HG03469 (cell line): ENCODE results near the gene VAV1.

Experiments used
- ATAC-seq: cut with Tn5 transposase; IDR thresholded peaks from one replicate; pipeline ENCODE4 v1.9.1; 2021; ENCODE audit warnings: mild to moderate bottlenecking, moderate library complexity, moderate number of reproducible peaks; ENCODE audit not compliant: unreplicated experiment

VAV1 gene

GRCh38 chr19:6877766-6878165, 105.3 kb downstream of the VAV1 start:
- no peak for ATAC-seq

- ATAC-seq, result no peak
These were observed 113.9 kb downstream of the VAV1 start for GRCh38 chr19:6886277-6886897.

GRCh38 chr19:6887316-6887715, 114.8 kb downstream of the VAV1 start, which contains the start of gene ADGRE1:
TSS of gene ADGRE1 (plus strand) at chr19:6887579. CDS start at chr19:6887609, 30 bp downstream.
- no peak for ATAC-seq

- no peak for ATAC-seq
These were observed 116.5 kb downstream of the VAV1 start for GRCh38 chr19:6888967-6889366.

- no peak for ATAC-seq
These were observed 117.9 kb downstream of the VAV1 start for GRCh38 chr19:6890401-6890913.

- ATAC-seq, result no peak
These were observed 118.4 kb downstream of the VAV1 start for GRCh38 chr19:6890938-6891337.

- no peak for ATAC-seq
These were observed 119.4 kb downstream of the VAV1 start for GRCh38 chr19:6891761-6892385.

GRCh38 chr19:6894313-6894712, 121.8 kb downstream of the VAV1 start:
- no peak for ATAC-seq

- no peak for ATAC-seq
These were observed 130.9 kb downstream of the VAV1 start for GRCh38 chr19:6903446-6903845.

- no peak for ATAC-seq
These were observed 134.1 kb downstream of the VAV1 start for GRCh38 chr19:6906559-6907060.
